Measurements from ENCODE around the gene FXR1.

FXR1 gene

DNA sequence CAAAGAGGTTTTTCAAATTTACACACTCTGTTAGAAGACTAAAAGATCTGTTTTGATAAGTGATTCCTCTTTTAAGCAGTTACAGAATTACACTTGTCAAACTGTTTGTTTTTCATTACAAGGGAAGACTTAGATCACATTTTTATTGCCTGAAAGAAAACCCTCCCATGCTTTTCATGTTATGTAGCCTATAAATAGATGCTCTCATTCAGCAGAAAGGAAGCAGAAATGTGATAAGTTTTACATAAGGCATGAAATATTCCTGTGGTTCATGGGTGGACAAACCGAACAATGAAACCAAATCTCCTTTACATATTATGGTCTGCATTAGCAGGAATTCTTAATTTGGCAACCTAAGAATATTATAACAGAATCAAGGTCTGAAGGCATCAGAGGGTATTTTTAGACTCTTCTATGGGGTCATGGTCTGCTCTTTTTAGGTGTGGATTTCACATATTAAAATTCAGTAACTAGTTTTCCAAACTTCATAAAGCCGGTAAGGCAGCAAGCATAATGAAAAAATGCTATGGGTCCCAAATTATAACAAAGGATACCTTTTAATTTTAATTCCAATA is 37.3 kb upstream of the FXR1 start:
- Histone ChIP-seq H3K4me2 (ENCODE audit: low read length, poor library complexity, severe bottlenecking) (no peak overlapping the region), H3K27ac (ENCODE audit: low read length, poor library complexity, severe bottlenecking) (no peak overlapping the region), H3K14ac (ENCODE audit: low read length in 2 of 2) (no peak overlapping the region), H2AK5ac (ENCODE audit: low read length, severe bottlenecking) (no peak overlapping the region), H2BK15ac (ENCODE audit: low read depth, poor library complexity, severe bottlenecking) (no peak overlapping the region), H3K4me3 (ENCODE audit: insufficient read depth in 1 of 2, low read depth in 1 of 2, low read length in 2 of 2) (no peak overlapping the region), H3K79me1 (replicated peaks; ENCODE audit: low read length, poor library complexity, severe bottlenecking) (no peaks in the 10 kb centered on the region), H4K91ac (ENCODE audit: low read length) (no peak overlapping the region), H3K18ac (ENCODE audit: low read depth in 1 of 2, low read length in 2 of 2) (no peak overlapping the region), H2BK12ac (ENCODE audit: low read length in 2 of 2) (no peak overlapping the region), H3K36me3 (ENCODE audit: control insufficient read depth in 1 of 2, insufficient read depth in 2 of 2, low read depth in 1 of 2, low read length in 2 of 2) (no peaks in the 10 kb centered on the region), H4K8ac (ENCODE audit: low read length) (no peak overlapping the region), H3K4ac (ENCODE audit: low read depth in 1 of 2, low read length in 2 of 2) (no peak overlapping the region), H2BK5ac (ENCODE audit: low read depth, low read length, poor library complexity, severe bottlenecking) (no peak overlapping the region), H3K27me3 (ENCODE audit: control insufficient read depth in 1 of 2, insufficient read depth in 1 of 2, low read length in 2 of 2) (no peaks in the 10 kb centered on the region), H2BK120ac (ENCODE audit: low read depth, low read length) (no peak overlapping the region), H3K23ac (ENCODE audit: low read length in 2 of 2) (no peak overlapping the region), H2AFZ (ENCODE audit: low read depth, low read length) (no peak overlapping the region), H3K4me1 (ENCODE audit: control insufficient read depth, insufficient read depth, low read depth, low read length) (no peaks in the 10 kb centered on the region), H3K9ac (ENCODE audit: low read length) (no peak overlapping the region), H3K9me3 (ENCODE audit: control insufficient read depth, low read length) (no peaks in the 10 kb centered on the region)
- no peak for DNase-seq
- no CpG with 5 or more reads among the region's 2 CpGs for WGBS

DNA sequence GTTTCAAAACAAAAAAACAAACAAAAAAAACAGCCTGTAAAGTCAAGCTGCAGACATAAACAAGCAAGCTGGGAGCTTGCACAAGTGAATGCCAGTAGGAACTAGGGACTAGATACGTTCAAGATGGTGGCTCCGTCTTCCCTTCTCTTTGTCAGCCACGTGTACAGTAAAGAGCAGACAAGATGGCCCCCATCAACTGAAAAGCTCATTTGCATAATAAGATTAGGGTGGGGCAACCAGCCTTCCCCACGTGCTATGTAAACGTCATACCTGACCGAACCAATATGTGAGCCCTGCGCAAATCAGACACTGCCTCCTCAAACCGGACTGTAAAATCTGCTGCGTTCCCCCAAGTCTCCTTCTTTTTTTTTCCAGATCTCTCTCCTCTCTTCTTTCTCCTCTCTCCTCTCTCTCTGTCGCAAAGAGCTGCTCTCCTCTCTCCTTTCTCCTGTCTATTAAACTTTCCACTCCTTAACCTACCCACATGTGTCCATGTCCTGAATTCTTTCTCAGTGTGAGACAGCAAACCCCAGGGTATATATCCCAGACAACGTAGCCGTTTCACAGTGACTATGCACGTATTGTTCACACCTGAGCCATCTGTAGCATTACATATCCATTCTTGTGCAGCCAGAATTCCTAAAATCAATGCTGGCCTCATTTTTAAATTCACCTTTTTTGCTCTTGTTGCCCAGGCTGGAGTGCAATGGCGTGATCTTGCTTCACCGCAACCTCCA is 31.2 kb upstream of the FXR1 start:
- no peak overlapping the region for H2AFZ ChIP-seq (ENCODE audit: low read depth, low read length)
- H3K79me1 ChIP-seq (replicated peaks; ENCODE audit: low read length, poor library complexity, severe bottlenecking) = no peaks in the 10 kb centered on the region
- H3K9ac ChIP-seq (ENCODE audit: low read length) = no peak overlapping the region
- H3K36me3 ChIP-seq (ENCODE audit: control insufficient read depth in 1 of 2, insufficient read depth in 2 of 2, low read depth in 1 of 2, low read length in 2 of 2) = no peaks in the 10 kb centered on the region
- no peak overlapping the region for H2BK5ac ChIP-seq (ENCODE audit: low read depth, low read length, poor library complexity, severe bottlenecking)
- no peak overlapping the region for H3K4me3 ChIP-seq (ENCODE audit: insufficient read depth in 1 of 2, low read depth in 1 of 2, low read length in 2 of 2)
- no peaks in the 10 kb centered on the region for H3K27me3 ChIP-seq (ENCODE audit: control insufficient read depth in 1 of 2, insufficient read depth in 1 of 2, low read length in 2 of 2)
- peaks cover 1% of the 10 kb centered on the region for H3K9me3 ChIP-seq (ENCODE audit: control insufficient read depth, low read length)
- H2AK5ac ChIP-seq (ENCODE audit: low read length, severe bottlenecking) = no peak overlapping the region
- no peaks in the 10 kb centered on the region for H3K4me1 ChIP-seq (ENCODE audit: control insufficient read depth, insufficient read depth, low read depth, low read length)
- H2BK120ac ChIP-seq (ENCODE audit: low read depth, low read length) = no peak overlapping the region
- no peak overlapping the region for H4K8ac ChIP-seq (ENCODE audit: low read length)
- no peak overlapping the region for H3K14ac ChIP-seq (ENCODE audit: low read length in 2 of 2)
- H3K23ac ChIP-seq (ENCODE audit: low read length in 2 of 2) = no peak overlapping the region
- H3K4ac ChIP-seq (ENCODE audit: low read depth in 1 of 2, low read length in 2 of 2) = no peak overlapping the region
- no peak overlapping the region for H2BK12ac ChIP-seq (ENCODE audit: low read length in 2 of 2)
- H3K4me2 ChIP-seq (ENCODE audit: low read length, poor library complexity, severe bottlenecking) = no peak overlapping the region
- no peak for DNase-seq
- WGBS = 89% methylated on average over 15 of the region's 15 CpGs
- no peak overlapping the region for H2BK15ac ChIP-seq (ENCODE audit: low read depth, poor library complexity, severe bottlenecking)
- H3K18ac ChIP-seq (ENCODE audit: low read depth in 1 of 2, low read length in 2 of 2) = no peak overlapping the region
- no peak overlapping the region for H3K27ac ChIP-seq (ENCODE audit: low read length, poor library complexity, severe bottlenecking)
- H4K91ac ChIP-seq (ENCODE audit: low read length) = no peak overlapping the region

DNA sequence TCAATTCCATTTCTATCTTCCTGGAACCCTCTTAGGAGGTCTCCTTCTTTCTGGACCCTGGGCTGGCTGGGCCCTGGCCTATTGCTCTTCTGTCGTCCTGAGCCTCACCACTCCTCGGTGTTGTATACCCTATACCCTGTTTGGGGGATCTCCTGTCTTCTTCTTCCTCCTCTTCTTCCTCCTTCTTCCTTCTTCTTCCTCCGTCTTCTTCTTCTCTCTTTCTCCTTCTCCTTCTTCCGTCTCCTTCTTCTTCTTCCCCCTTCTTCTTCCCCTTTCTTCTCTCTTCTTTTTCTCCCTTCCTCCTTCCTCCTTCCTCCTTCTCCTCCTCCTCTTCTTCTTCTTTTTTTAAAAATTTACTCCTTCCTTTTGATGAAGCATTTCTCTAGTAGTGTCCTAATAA is 30.4 kb upstream of the FXR1 start:
- H2BK15ac ChIP-seq (ENCODE audit: low read depth, poor library complexity, severe bottlenecking) = no peak overlapping the region
- H3K4me2 ChIP-seq (ENCODE audit: low read length, poor library complexity, severe bottlenecking) = no peak overlapping the region
- H3K36me3 ChIP-seq (ENCODE audit: control insufficient read depth in 1 of 2, insufficient read depth in 2 of 2, low read depth in 1 of 2, low read length in 2 of 2) = no peaks in the 10 kb centered on the region
- no peak overlapping the region for H2AFZ ChIP-seq (ENCODE audit: low read depth, low read length)
- H4K8ac ChIP-seq (ENCODE audit: low read length) = no peak overlapping the region
- H2BK120ac ChIP-seq (ENCODE audit: low read depth, low read length) = no peak overlapping the region
- peaks cover 9% of the 10 kb centered on the region for H3K9me3 ChIP-seq (ENCODE audit: control insufficient read depth, low read length)
- H2BK5ac ChIP-seq (ENCODE audit: low read depth, low read length, poor library complexity, severe bottlenecking) = no peak overlapping the region
- no peak overlapping the region for H2BK12ac ChIP-seq (ENCODE audit: low read length in 2 of 2)
- no peak overlapping the region for H4K91ac ChIP-seq (ENCODE audit: low read length)
- WGBS = 89% methylated on average over 4 of the region's 4 CpGs
- H3K79me1 ChIP-seq (replicated peaks; ENCODE audit: low read length, poor library complexity, severe bottlenecking) = no peaks in the 10 kb centered on the region
- H3K4ac ChIP-seq (ENCODE audit: low read depth in 1 of 2, low read length in 2 of 2) = no peak overlapping the region
- H2AK5ac ChIP-seq (ENCODE audit: low read length, severe bottlenecking) = no peak overlapping the region
- H3K27ac ChIP-seq (ENCODE audit: low read length, poor library complexity, severe bottlenecking) = no peak overlapping the region
- H3K4me3 ChIP-seq (ENCODE audit: insufficient read depth in 1 of 2, low read depth in 1 of 2, low read length in 2 of 2) = no peak overlapping the region
- DNase-seq = no peak
- no peaks in the 10 kb centered on the region for H3K4me1 ChIP-seq (ENCODE audit: control insufficient read depth, insufficient read depth, low read depth, low read length)
- H3K14ac ChIP-seq (ENCODE audit: low read length in 2 of 2) = no peak overlapping the region
- no peak overlapping the region for H3K23ac ChIP-seq (ENCODE audit: low read length in 2 of 2)
- H3K27me3 ChIP-seq (ENCODE audit: control insufficient read depth in 1 of 2, insufficient read depth in 1 of 2, low read length in 2 of 2) = no peaks in the 10 kb centered on the region
- H3K9ac ChIP-seq (ENCODE audit: low read length) = no peak overlapping the region
- H3K18ac ChIP-seq (ENCODE audit: low read depth in 1 of 2, low read length in 2 of 2) = no peak overlapping the region

DNA sequence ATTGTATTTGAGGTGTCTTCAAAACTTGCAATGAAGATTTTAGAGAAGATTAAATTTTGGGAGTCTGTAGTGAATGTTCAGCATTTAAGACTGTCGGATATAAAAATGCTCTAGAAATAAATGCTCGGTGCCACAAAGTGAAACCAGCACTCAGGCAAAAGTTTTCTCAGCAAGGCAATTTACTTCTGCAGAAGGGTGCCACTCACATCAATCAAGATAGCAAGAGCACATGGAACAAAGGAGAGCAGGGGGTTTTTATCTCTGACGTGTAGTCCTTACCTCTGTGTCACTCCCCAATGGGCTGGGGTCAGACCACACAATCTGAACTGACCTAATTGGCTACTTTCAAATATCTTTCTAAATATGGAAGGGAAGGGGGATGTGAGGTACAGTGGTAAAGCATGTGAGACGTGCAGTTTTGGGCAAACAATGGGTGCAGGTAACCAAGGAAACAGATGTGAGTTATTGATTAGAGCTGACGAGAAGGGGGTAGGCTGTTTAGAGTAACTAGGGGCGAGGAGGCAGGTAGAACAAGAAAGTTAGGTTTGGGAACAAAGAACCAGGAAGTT is 23.4 kb upstream of the FXR1 start:
- no peaks in the 10 kb centered on the region for H3K4me1 ChIP-seq (ENCODE audit: control insufficient read depth, insufficient read depth, low read depth, low read length)
- no peak overlapping the region for H3K27ac ChIP-seq (ENCODE audit: low read length, poor library complexity, severe bottlenecking)
- no peaks in the 10 kb centered on the region for H3K27me3 ChIP-seq (ENCODE audit: control insufficient read depth in 1 of 2, insufficient read depth in 1 of 2, low read length in 2 of 2)
- H2BK12ac ChIP-seq (ENCODE audit: low read length in 2 of 2) = no peak overlapping the region
- no peak overlapping the region for H3K4me3 ChIP-seq (ENCODE audit: insufficient read depth in 1 of 2, low read depth in 1 of 2, low read length in 2 of 2)
- H2BK5ac ChIP-seq (ENCODE audit: low read depth, low read length, poor library complexity, severe bottlenecking) = no peak overlapping the region
- DNase-seq = no peak
- H3K9ac ChIP-seq (ENCODE audit: low read length) = no peak overlapping the region
- H3K79me1 ChIP-seq (replicated peaks; ENCODE audit: low read length, poor library complexity, severe bottlenecking) = no peaks in the 10 kb centered on the region
- H4K91ac ChIP-seq (ENCODE audit: low read length) = no peak overlapping the region
- peaks cover 20% of the 10 kb centered on the region for H3K9me3 ChIP-seq (ENCODE audit: control insufficient read depth, low read length)
- H3K18ac ChIP-seq (ENCODE audit: low read depth in 1 of 2, low read length in 2 of 2) = no peak overlapping the region
- no peak overlapping the region for H2AFZ ChIP-seq (ENCODE audit: low read depth, low read length)
- H2AK5ac ChIP-seq (ENCODE audit: low read length, severe bottlenecking) = no peak overlapping the region
- no peak overlapping the region for H3K4me2 ChIP-seq (ENCODE audit: low read length, poor library complexity, severe bottlenecking)
- H3K14ac ChIP-seq (ENCODE audit: low read length in 2 of 2) = no peak overlapping the region
- 65% methylated on average over 5 of the region's 6 CpGs for WGBS
- no peak overlapping the region for H2BK120ac ChIP-seq (ENCODE audit: low read depth, low read length)
- no peak overlapping the region for H4K8ac ChIP-seq (ENCODE audit: low read length)
- no peak overlapping the region for H3K4ac ChIP-seq (ENCODE audit: low read depth in 1 of 2, low read length in 2 of 2)
- H2BK15ac ChIP-seq (ENCODE audit: low read depth, poor library complexity, severe bottlenecking) = no peak overlapping the region
- no peak overlapping the region for H3K23ac ChIP-seq (ENCODE audit: low read length in 2 of 2)
- no peaks in the 10 kb centered on the region for H3K36me3 ChIP-seq (ENCODE audit: control insufficient read depth in 1 of 2, insufficient read depth in 2 of 2, low read depth in 1 of 2, low read length in 2 of 2)
